ENCODE data around the gene IRAK3. TPM values are rescaled to one million over a fixed set of nuclear protein-coding genes. Genes with fewer than 3 reads are reported as not detected.

The IRAK3 gene
- total RNA-seq, 1 experiment from 2014 or later = 0.07 TPM

DNA sequence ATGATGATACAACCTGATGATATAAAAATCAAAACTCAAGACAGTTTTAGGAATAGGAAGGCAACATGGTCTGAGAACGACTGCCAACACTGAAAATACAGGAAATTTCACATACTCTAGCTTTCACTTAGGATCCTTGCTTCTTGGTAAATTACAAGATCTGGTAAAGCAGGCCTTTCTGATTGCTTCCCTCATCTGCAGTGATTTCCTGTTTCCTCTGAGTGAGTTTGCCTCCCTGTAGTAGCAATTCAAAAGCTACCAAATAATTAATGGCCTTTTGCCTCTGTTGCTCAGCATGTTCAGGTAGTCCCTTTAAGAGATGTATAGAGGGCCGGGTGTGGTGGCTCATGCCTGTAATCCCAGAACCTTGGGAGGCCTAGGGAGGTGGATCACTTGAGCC lies 2.0 kb upstream of the IRAK3 start:
- no peaks in the 10 kb centered on the region for H3K36me3 ChIP-seq (ENCODE audit: low read depth)
- H3F3A ChIP-seq (ENCODE audit: insufficient read depth, low read depth) = no peaks in the 10 kb centered on the region
- intact Hi-C loops (cut with micrococcal nuclease; ENCODE audit: unreplicated experiment) = no loop called here
- H3K79me2 ChIP-seq (ENCODE audit: low read depth) = no peaks in the 10 kb centered on the region
- ChIA-PET CTCF (no interaction called here), POLR2A (ENCODE audit: unreplicated experiment) (no interaction called here)
- H2AFZ ChIP-seq = no peak overlapping the region
- no peaks in the 10 kb centered on the region for H3K9me2 ChIP-seq (ENCODE audit: insufficient read depth)
- no peaks in the 10 kb centered on the region for H4K20me1 ChIP-seq (ENCODE audit: insufficient read depth)
- no peaks in the 10 kb centered on the region for H3K4me1 ChIP-seq (replicated peaks; ENCODE audit: insufficient read depth)
- H3K4me2 ChIP-seq = no peak overlapping the region
- TF ChIP-seq CTCF (conservative IDR thresholded peaks at IDR 0.05) (no peak), EZH2 (IDR thresholded peaks at IDR 0.05; ENCODE audit: low read depth) (no peak)
- H3K27ac ChIP-seq = no peak overlapping the region
- H3K27me3 ChIP-seq (ENCODE audit: insufficient read depth, low read depth) = no peaks in the 10 kb centered on the region
- no TSS peak for BruUV-seq (replicated peaks)
- no peaks in the 10 kb centered on the region for H3K9me3 ChIP-seq (ENCODE audit: insufficient read depth, low read depth)
- DNase-seq = no peak
- H3K4me3 ChIP-seq = no peak overlapping the region

DNA sequence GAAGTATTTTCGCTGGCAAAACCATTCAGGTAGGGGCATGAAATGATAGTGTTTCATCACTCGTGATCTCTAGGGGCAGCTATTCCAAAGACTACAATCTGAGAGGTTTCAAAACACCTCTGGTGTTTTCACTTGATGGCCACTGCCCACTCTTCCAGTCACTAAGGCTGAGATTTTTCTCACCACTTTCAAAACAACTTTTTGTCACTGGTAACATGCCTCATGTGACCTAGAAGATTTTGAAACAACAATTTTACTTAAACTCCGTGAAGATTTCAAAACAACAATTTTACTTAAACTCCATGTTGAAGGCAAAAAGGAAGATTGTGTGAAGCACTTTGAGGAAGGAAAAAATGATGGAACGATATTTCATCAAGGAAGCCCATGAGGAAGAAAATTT lies 1.2 kb upstream of the IRAK3 start:
- no peak for TF ChIP-seq CTCF (conservative IDR thresholded peaks at IDR 0.05)
- no peak for TF ChIP-seq EZH2 (IDR thresholded peaks at IDR 0.05; ENCODE audit: low read depth)
- no peak overlapping the region for H3K27ac ChIP-seq
- H3K9me3 ChIP-seq (ENCODE audit: insufficient read depth, low read depth) = no peaks in the 10 kb centered on the region
- POLR2A ChIA-PET (ENCODE audit: unreplicated experiment) = no interaction called here
- CTCF ChIA-PET = no interaction called here
- no peaks in the 10 kb centered on the region for H3K36me3 ChIP-seq (ENCODE audit: low read depth)
- H3K4me1 ChIP-seq (replicated peaks; ENCODE audit: insufficient read depth) = no peaks in the 10 kb centered on the region
- no peaks in the 10 kb centered on the region for H3K79me2 ChIP-seq (ENCODE audit: low read depth)
- H2AFZ ChIP-seq = no peak overlapping the region
- no peaks in the 10 kb centered on the region for H4K20me1 ChIP-seq (ENCODE audit: insufficient read depth)
- no TSS peak for BruUV-seq (replicated peaks)
- H3K27me3 ChIP-seq (ENCODE audit: insufficient read depth, low read depth) = no peaks in the 10 kb centered on the region
- no peak overlapping the region for H3K4me3 ChIP-seq
- intact Hi-C loops (cut with micrococcal nuclease; ENCODE audit: unreplicated experiment) = no loop called here
- no peak overlapping the region for H3K4me2 ChIP-seq
- H3F3A ChIP-seq (ENCODE audit: insufficient read depth, low read depth) = no peaks in the 10 kb centered on the region
- H3K9me2 ChIP-seq (ENCODE audit: insufficient read depth) = no peaks in the 10 kb centered on the region
- DNase-seq = no peak

GRCh38 chr12:66189486-66189843 lies 451 bp downstream of the IRAK3 start:
- Histone ChIP-seq H3K4me3 (no peak overlapping the region), H4K20me1 (ENCODE audit: insufficient read depth) (no peaks in the 10 kb centered on the region), H3K9me3 (ENCODE audit: insufficient read depth, low read depth) (no peaks in the 10 kb centered on the region), H3K9me2 (ENCODE audit: insufficient read depth) (no peaks in the 10 kb centered on the region), H3K4me1 (replicated peaks; ENCODE audit: insufficient read depth) (no peaks in the 10 kb centered on the region), H3K79me2 (ENCODE audit: low read depth) (no peaks in the 10 kb centered on the region), H2AFZ (no peak overlapping the region), H3F3A (ENCODE audit: insufficient read depth, low read depth) (no peaks in the 10 kb centered on the region), H3K36me3 (ENCODE audit: low read depth) (no peaks in the 10 kb centered on the region), H3K27ac (no peak overlapping the region), H3K4me2 (no peak overlapping the region), H3K27me3 (ENCODE audit: insufficient read depth, low read depth) (no peaks in the 10 kb centered on the region)
- intact Hi-C loops (cut with micrococcal nuclease; ENCODE audit: unreplicated experiment) = no loop called here
- CTCF ChIA-PET = no interaction called here
- DNase-seq = no peak
- no TSS peak for BruUV-seq (replicated peaks)
- POLR2A ChIA-PET (ENCODE audit: unreplicated experiment) = no interaction called here
- no peak for TF ChIP-seq EZH2 (IDR thresholded peaks at IDR 0.05; ENCODE audit: low read depth)
- TF ChIP-seq CTCF (conservative IDR thresholded peaks at IDR 0.05) = no peak
